ENCODE results near the gene C4orf54.

DNA sequence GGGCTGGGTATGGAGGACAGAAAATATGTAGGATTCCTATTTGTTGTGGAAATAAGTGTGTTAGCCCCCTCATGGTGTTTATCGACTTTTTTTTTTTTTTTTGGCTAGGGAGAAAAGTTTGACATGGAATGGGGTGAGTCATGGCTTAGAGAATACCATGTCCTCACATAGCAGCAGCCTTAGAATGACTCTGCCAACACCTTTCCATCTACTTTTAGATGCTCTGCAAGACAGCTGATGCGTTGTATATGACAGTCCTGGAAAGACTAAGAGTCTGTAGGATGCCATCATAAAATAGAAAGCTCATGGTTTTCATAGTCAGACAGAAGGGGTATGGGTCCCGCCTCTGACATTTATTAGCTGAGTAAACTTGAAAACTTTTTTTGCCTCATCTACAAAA is 45.3 kb downstream of the C4orf54 start:
- TF ChIP-seq, protein P1, sequence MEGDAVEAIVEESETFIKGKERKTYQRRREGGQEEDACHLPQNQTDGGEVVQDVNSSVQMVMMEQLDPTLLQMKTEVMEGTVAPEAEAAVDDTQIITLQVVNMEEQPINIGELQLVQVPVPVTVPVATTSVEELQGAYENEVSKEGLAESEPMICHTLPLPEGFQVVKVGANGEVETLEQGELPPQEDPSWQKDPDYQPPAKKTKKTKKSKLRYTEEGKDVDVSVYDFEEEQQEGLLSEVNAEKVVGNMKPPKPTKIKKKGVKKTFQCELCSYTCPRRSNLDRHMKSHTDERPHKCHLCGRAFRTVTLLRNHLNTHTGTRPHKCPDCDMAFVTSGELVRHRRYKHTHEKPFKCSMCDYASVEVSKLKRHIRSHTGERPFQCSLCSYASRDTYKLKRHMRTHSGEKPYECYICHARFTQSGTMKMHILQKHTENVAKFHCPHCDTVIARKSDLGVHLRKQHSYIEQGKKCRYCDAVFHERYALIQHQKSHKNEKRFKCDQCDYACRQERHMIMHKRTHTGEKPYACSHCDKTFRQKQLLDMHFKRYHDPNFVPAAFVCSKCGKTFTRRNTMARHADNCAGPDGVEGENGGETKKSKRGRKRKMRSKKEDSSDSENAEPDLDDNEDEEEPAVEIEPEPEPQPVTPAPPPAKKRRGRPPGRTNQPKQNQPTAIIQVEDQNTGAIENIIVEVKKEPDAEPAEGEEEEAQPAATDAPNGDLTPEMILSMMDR (IDR thresholded peaks at IDR 0.05), result no peak
- TF ChIP-seq POLR2A (IDR thresholded peaks at IDR 0.05) (no peak), EP300 (IDR thresholded peaks at IDR 0.05) (no peak)
